ENCODE data around the gene SLC2A4RG. TPM values are rescaled to one million over a fixed set of nuclear protein-coding genes. Genes with fewer than 3 reads are reported as not detected.

SLC2A4RG gene
- total RNA-seq, 4 donors from 2014 or later: 26.0 to 55.9 (median 39.3) TPM

GRCh38 chr20:63697357-63697867 is 42.2 kb upstream of the SLC2A4RG start:
- Histone ChIP-seq H3K27ac (no peak overlapping the region), H3K9me3 (no peaks in the 10 kb centered on the region), H3K36me3 (peaks cover 8 to 9% of the 10 kb centered on the region in 2 donors), H3K4me1 (peaks cover 11 to 22% of the 10 kb centered on the region in 2 donors), H3K27me3 (no peaks in the 10 kb centered on the region), H3K4me3 (replicated peaks in 1 of 3) (no peak overlapping the region)
- intact Hi-C loops (cut with DNase I): no loop called here
- no peak for DNase-seq
- 55 to 81% methylated on average over 4 to 6 of the region's 7 CpGs for WGBS, 2 donors
- no peak for TF ChIP-seq CTCF (IDR thresholded peaks at IDR 0.05)
- TF ChIP-seq POLR2A (IDR thresholded peaks at IDR 0.05): no peak

GRCh38 chr20:63697868-63698545 is 41.6 kb upstream of the SLC2A4RG start:
- Histone ChIP-seq H3K4me3 (replicated peaks in 1 of 3) (no peak overlapping the region), H3K36me3 (peaks cover 8 to 9% of the 10 kb centered on the region in 2 donors), H3K27ac (no peak overlapping the region), H3K4me1 (peaks cover 11 to 22% of the 10 kb centered on the region in 2 donors), H3K27me3 (no peaks in the 10 kb centered on the region), H3K9me3 (no peaks in the 10 kb centered on the region)
- TF ChIP-seq CTCF (IDR thresholded peaks at IDR 0.05) (no peak), POLR2A (IDR thresholded peaks at IDR 0.05) (no peak)
- WGBS, 2 donors: 75 to 85% methylated on average over 17 to 39 of the region's 40 CpGs
- intact Hi-C loops (cut with DNase I): no loop called here
- DNase-seq: no peak

- 54 to 75% methylated on average over 8 to 10 of the region's 19 CpGs for WGBS, 2 donors
- Histone ChIP-seq H3K9me3 (no peaks in the 10 kb centered on the region), H3K27ac (peak overlapping the region in 2 of 3 donors; percentile 32 to 57), H3K4me3 (replicated peaks in 1 of 3) (no peak overlapping the region), H3K4me1 (peaks cover 11 to 22% of the 10 kb centered on the region in 2 donors), H3K27me3 (no peaks in the 10 kb centered on the region), H3K36me3 (peaks cover 8 to 9% of the 10 kb centered on the region in 2 donors)
- TF ChIP-seq CTCF (IDR thresholded peaks at IDR 0.05): no peak
- no peak for TF ChIP-seq POLR2A (IDR thresholded peaks at IDR 0.05)
- intact Hi-C loops (cut with DNase I): no loop called here
- no peak for DNase-seq
Observed at GRCh38 chr20:63698739-63699465, 40.7 kb upstream of the SLC2A4RG start.

- intact Hi-C loops (cut with DNase I): no loop called here
- TF ChIP-seq POLR2A (IDR thresholded peaks at IDR 0.05) (no peak), CTCF (IDR thresholded peaks at IDR 0.05) (no peak)
- Histone ChIP-seq H3K4me1 (peaks cover 11 to 22% of the 10 kb centered on the region in 2 donors), H3K9me3 (no peaks in the 10 kb centered on the region), H3K27me3 (no peaks in the 10 kb centered on the region), H3K36me3 (peaks cover 4 to 6% of the 10 kb centered on the region in 2 donors), H3K4me3 (replicated peaks in 1 of 3) (no peak overlapping the region), H3K27ac (peak overlapping the region in 2 of 3 donors; percentile 32 to 57)
- 66 to 83% methylated on average over 8 to 12 of the region's 24 CpGs for whole genome bisulfite sequencing, 2 donors
- DNase-seq: no peak
Observed at GRCh38 chr20:63699466-63700198, 39.9 kb upstream of the SLC2A4RG start.
